ENCODE results near the gene MTOR. TPM values are rescaled to one million over a fixed set of nuclear protein-coding genes. Genes with fewer than 3 reads are reported as not detected.
"Not testable (repeated sequence)": the region's sequence is repeated elsewhere in the genome, so short reads cannot be mapped to it uniquely, and the experiment has no call there.

Gene MTOR
- total RNA-seq, 8 experiments from 2014 or later: 27.9 to 59.9 (median 51.2) TPM

GRCh38 chr1:11099310-11100148 lies 162.8 kb downstream of the MTOR start, which contains the start of gene EXOSC10:
TSS of gene EXOSC10 (minus strand) at chr1:11099869. CDS start at chr1:11099831, 38 bp downstream.
- in situ Hi-C loops (cut with MboI; ENCODE audit: low pct_unique_long_range_greater_than_20kb in 2 of 9, low sequenced_read_pairs in 9 of 9, unreplicated experiment in 9 of 9): loop anchor here in 1 of 9 experiments (25.0 kb wide), 1 partner anchor 113 kb away; no protein-coding TSS in a partner anchor
- Histone ChIP-seq H3K4me3 (peak within 1 kb of the TSS; percentile 80 to 99 (median 92)), H3K27ac (peak within 1 kb of the TSS; percentile 72 to 91), H3K4me1 (replicated peaks in 1 of 2) (peaks cover 8 to 10% of the 10 kb centered on the region in 2 donors)
- WGBS, 10 experiments: 0 to 15% (median 2%) methylated on average over 2 to 48 of the region's 78 CpGs; no CpG with 5 or more reads in 2 of the 10 experiments
- peak; percentile 93 to 98 (median 96) for ATAC-seq (replicated peaks in 6 of 8)

GRCh38 chr1:11098931-11099309 lies 163.4 kb downstream of the MTOR start:
- Histone ChIP-seq H3K27ac (peak overlapping the region; percentile 72 to 91), H3K4me1 (replicated peaks in 1 of 2) (peaks cover 8 to 10% of the 10 kb centered on the region in 2 donors), H3K4me3 (peak overlapping the region; percentile 80 to 99 (median 92))
- in situ Hi-C loops (cut with MboI; ENCODE audit: low pct_unique_long_range_greater_than_20kb in 2 of 9, low sequenced_read_pairs in 9 of 9, unreplicated experiment in 9 of 9): no loop called here
- no peak for ATAC-seq (replicated peaks in 6 of 8)
- WGBS, 10 experiments: 3 to 50% (median 13%) methylated on average over 2 to 5 of the region's 5 CpGs

GRCh38 chr1:11083784-11084183 lies 178.6 kb downstream of the MTOR start:
- ATAC-seq (replicated peaks in 6 of 8); H3K4me1 ChIP-seq (replicated peaks in 1 of 2); H3K27ac ChIP-seq; H3K4me3 ChIP-seq; in situ Hi-C loops (cut with MboI; ENCODE audit: low pct_unique_long_range_greater_than_20kb in 2 of 9, low sequenced_read_pairs in 9 of 9, unreplicated experiment in 9 of 9): not testable (repeated sequence)
- no CpG with 5 or more reads among the region's 3 CpGs for WGBS, 10 experiments

GRCh38 chr1:11080931-11081330 lies 181.4 kb downstream of the MTOR start:
- WGBS, 10 experiments: 63 to 100% (median 96%) methylated on average over 1 to 11 of the region's 12 CpGs; no CpG with 5 or more reads in 3 of the 10 experiments
- Histone ChIP-seq H3K4me3 (no peak overlapping the region), H3K27ac (no peak overlapping the region), H3K4me1 (replicated peaks in 1 of 2) (no peaks in the 10 kb centered on the region)
- in situ Hi-C loops (cut with MboI; ENCODE audit: low pct_unique_long_range_greater_than_20kb in 2 of 9, low sequenced_read_pairs in 9 of 9, unreplicated experiment in 9 of 9): no loop called here
- ATAC-seq (replicated peaks in 6 of 8): no peak

GRCh38 chr1:11078631-11079030 lies 183.7 kb downstream of the MTOR start:
- in situ Hi-C loops (cut with MboI; ENCODE audit: low pct_unique_long_range_greater_than_20kb in 2 of 9, low sequenced_read_pairs in 9 of 9, unreplicated experiment in 9 of 9): no loop called here
- Histone ChIP-seq H3K4me1 (replicated peaks in 1 of 2) (no peaks in the 10 kb centered on the region), H3K4me3 (no peak overlapping the region), H3K27ac (no peak overlapping the region)
- ATAC-seq (replicated peaks in 6 of 8): no peak
- WGBS, 10 experiments: 60 to 100% (median 88%) methylated on average over 1 to 2 of the region's 2 CpGs; no CpG with 5 or more reads in 6 of the 10 experiments

- 90 to 96% (median 93%) methylated on average over 2 to 4 of the region's 7 CpGs; no CpG with 5 or more reads in 5 of the 10 experiments for WGBS, 10 experiments
- H3K4me1 ChIP-seq (replicated peaks in 1 of 2); in situ Hi-C loops (cut with MboI; ENCODE audit: low pct_unique_long_range_greater_than_20kb in 2 of 9, low sequenced_read_pairs in 9 of 9, unreplicated experiment in 9 of 9); ATAC-seq (replicated peaks in 6 of 8); H3K4me3 ChIP-seq; H3K27ac ChIP-seq: not testable (repeated sequence)
Measured at GRCh38 chr1:11073398-11073797, 189.0 kb downstream of the MTOR start.

GRCh38 chr1:11072216-11072917 lies 190.0 kb downstream of the MTOR start:
- 48 to 94% (median 81%) methylated on average over 2 to 12 of the region's 13 CpGs; no CpG with 5 or more reads in 1 of the 10 experiments for WGBS, 10 experiments
- Histone ChIP-seq H3K4me3 (no peak overlapping the region), H3K4me1 (replicated peaks in 1 of 2) (no peaks in the 10 kb centered on the region), H3K27ac (no peak overlapping the region)
- in situ Hi-C loops (cut with MboI; ENCODE audit: low pct_unique_long_range_greater_than_20kb in 2 of 9, low sequenced_read_pairs in 9 of 9, unreplicated experiment in 9 of 9): no loop called here
- peak in 3 of 8 experiments; percentile 15 to 74 (median 72) for ATAC-seq (replicated peaks in 6 of 8)

- Histone ChIP-seq H3K4me1 (replicated peaks in 1 of 2) (no peaks in the 10 kb centered on the region), H3K27ac (no peak overlapping the region), H3K4me3 (no peak overlapping the region)
- peak in 2 of 8 experiments; percentile 27 to 63 for ATAC-seq (replicated peaks in 6 of 8)
- in situ Hi-C loops (cut with MboI; ENCODE audit: low pct_unique_long_range_greater_than_20kb in 2 of 9, low sequenced_read_pairs in 9 of 9, unreplicated experiment in 9 of 9): no loop called here
- 68 to 100% (median 80%) methylated on average over 1 to 15 of the region's 15 CpGs; no CpG with 5 or more reads in 1 of the 10 experiments for WGBS, 10 experiments
Measured at GRCh38 chr1:11071463-11072215, 190.7 kb downstream of the MTOR start.

- ATAC-seq (replicated peaks in 6 of 8): no peak
- in situ Hi-C loops (cut with MboI; ENCODE audit: low pct_unique_long_range_greater_than_20kb in 2 of 9, low sequenced_read_pairs in 9 of 9, unreplicated experiment in 9 of 9): no loop called here
- Histone ChIP-seq H3K4me1 (replicated peaks in 1 of 2) (no peaks in the 10 kb centered on the region), H3K4me3 (no peak overlapping the region), H3K27ac (no peak overlapping the region)
- WGBS, 10 experiments: 87 to 100% (median 94%) methylated on average over 1 to 6 of the region's 11 CpGs; no CpG with 5 or more reads in 3 of the 10 experiments
Measured at GRCh38 chr1:11070876-11071275, 191.5 kb downstream of the MTOR start.

- Histone ChIP-seq H3K27ac (no peak overlapping the region), H3K4me1 (replicated peaks in 1 of 2) (no peaks in the 10 kb centered on the region), H3K4me3 (no peak overlapping the region)
- no peak for ATAC-seq (replicated peaks in 6 of 8)
- in situ Hi-C loops (cut with MboI; ENCODE audit: low pct_unique_long_range_greater_than_20kb in 2 of 9, low sequenced_read_pairs in 9 of 9, unreplicated experiment in 9 of 9): no loop called here
- WGBS, 10 experiments: 83 to 100% (median 96%) methylated on average over 1 to 14 of the region's 17 CpGs; no CpG with 5 or more reads in 1 of the 10 experiments
Measured at GRCh38 chr1:11068600-11069473, 193.5 kb downstream of the MTOR start.

- no peak overlapping the region for H3K4me3 ChIP-seq
- H3K27ac ChIP-seq: no peak overlapping the region
- no peaks in the 10 kb centered on the region for H3K4me1 ChIP-seq (replicated peaks in 1 of 2)
- 67 to 100% (median 89%) methylated on average over 1 to 15 of the region's 18 CpGs; no CpG with 5 or more reads in 1 of the 10 experiments for WGBS, 10 experiments
- peak in 1 of 8 experiments; percentile 60 for ATAC-seq (replicated peaks in 6 of 8)
- in situ Hi-C loops (cut with MboI; ENCODE audit: low pct_unique_long_range_greater_than_20kb in 2 of 9, low sequenced_read_pairs in 9 of 9, unreplicated experiment in 9 of 9): no loop called here
Measured at GRCh38 chr1:11067716-11068599, 194.4 kb downstream of the MTOR start.

Data from motor neuron (in vitro differentiated cells).